GM19324 (cell line): ENCODE measurements around the gene DCTN5.

Experiments
- ATAC-seq: cut with Tn5 transposase; IDR thresholded peaks from one replicate; pipeline ENCODE4 v1.9.1; 2021; ENCODE audit warnings: mild to moderate bottlenecking, moderate library complexity; ENCODE audit not compliant: unreplicated experiment, low FRiP score

The DCTN5 gene

GRCh38 chr16:23724096-23724784 lies 83.0 kb downstream of the DCTN5 start:
- ATAC-seq = no peak

DNA sequence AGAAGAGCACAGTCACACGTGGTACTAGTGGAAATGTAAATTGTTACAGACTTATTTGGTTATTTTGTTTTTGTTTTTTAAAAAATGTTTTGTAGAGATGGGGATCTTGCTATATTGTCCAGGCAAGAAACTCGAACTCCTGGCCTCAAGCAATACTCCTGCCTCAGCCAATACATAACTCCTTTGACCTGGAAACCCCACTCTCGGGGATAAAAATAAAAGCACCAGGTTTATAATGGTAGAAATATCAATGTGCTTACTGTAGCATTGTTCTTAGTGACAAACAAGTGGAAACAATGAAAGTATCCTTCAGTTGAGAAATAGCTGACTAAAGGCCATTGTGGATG lies 83.5 kb downstream of the DCTN5 start:
- no peak for ATAC-seq

DNA sequence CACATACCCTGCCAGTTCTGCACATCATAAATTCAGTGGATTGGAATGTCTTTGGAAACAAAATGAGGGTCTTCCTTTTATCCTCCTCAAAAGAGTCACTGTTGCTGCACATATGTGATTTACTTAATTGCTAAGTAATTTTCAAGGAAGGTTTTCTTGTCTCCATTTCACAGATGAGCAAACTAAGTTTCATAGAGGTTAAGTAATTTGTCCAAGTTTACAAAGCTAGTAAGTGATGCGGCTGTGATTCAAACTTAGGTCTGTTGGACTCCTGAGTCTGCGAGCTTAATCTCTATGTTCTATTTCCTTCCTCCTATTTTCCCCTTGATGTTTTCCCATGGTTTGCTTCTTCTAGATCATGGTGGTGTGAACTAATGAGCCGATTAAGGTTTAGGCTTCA lies 85.4 kb downstream of the DCTN5 start:
- ATAC-seq = no peak
